ENCODE data around the gene FAM117A. TPM values are rescaled to one million over a fixed set of nuclear protein-coding genes. Genes with fewer than 3 reads are reported as not detected.

Gene FAM117A
- total and polyA plus RNA-seq, 4 experiments from 2014 or later: 61.2 to 102 (median 84.2) TPM

- H3K27me3 Mint-ChIP-seq: peaks cover 0 to 2% of the 10 kb centered on the region in 2 donors
- H3K27ac ChIP-seq (ENCODE audit: low read depth, low read length): peak overlapping the region; percentile 78
Measured at GRCh38 chr17:49715717-49716279, 48.1 kb downstream of the FAM117A start.

GRCh38 chr17:49715216-49715615, 48.7 kb downstream of the FAM117A start:
- peaks cover 47% of the 10 kb centered on the region for H3K4me1 ChIP-seq (ENCODE audit: insufficient read depth, low read length)
- H3K9me3 ChIP-seq (ENCODE audit: control insufficient read depth in 1 of 2, low read length in 2 of 2): no peaks in the 10 kb centered on the region
- Mint-ChIP-seq H3K9me3 (no peaks in the 10 kb centered on the region), H3K4me1 (peaks cover 37 to 55% (median 44%) of the 10 kb centered on the region in 4 donors), H3K36me3 (peaks cover 74 to 83% of the 10 kb centered on the region in 2 donors), H3K27ac (peak overlapping the region; percentile 92 to 99 (median 98)), H3K4me3 (peak overlapping the region; percentile 52 to 85 (median 60)), H3K27me3 (peaks cover 0 to 2% of the 10 kb centered on the region in 2 donors)
- POLR2A ChIA-PET (ENCODE audit: partially characterized antibody): interaction anchor here (0.6 to 12.8 kb wide), 29 partner anchors 8 to 435 kb away, joined by 3 to 233 read pairs (median 4); partner anchors contain the start of genes FAM117A, KAT7, PPP1R9B and SLC35B1
- intact Hi-C loops (cut with micrococcal nuclease): no loop called here
- no peaks in the 10 kb centered on the region for H3K27me3 ChIP-seq (ENCODE audit: insufficient read depth, low read length)
- CTCF ChIA-PET (ENCODE audit: partially characterized antibody): interaction anchor here (0.6 to 3.6 kb wide), 21 partner anchors 9 to 307 kb away, joined by 3 to 25 read pairs (median 4); partner anchors contain the start of gene FAM117A
- peaks cover 81% of the 10 kb centered on the region for H3K36me3 ChIP-seq (ENCODE audit: insufficient read depth, low read length)
- peak overlapping the region; percentile 78 for H3K27ac ChIP-seq (ENCODE audit: low read depth, low read length)
- peak; percentile 40 to 77 (median 47) for DNase-seq
- peak overlapping the region in 1 of 2 donors; percentile 16 for H3K4me3 ChIP-seq (ENCODE audit: low read length in 2 of 2)

More at GRCh38 chr17:49715717-49716279, 48.1 kb downstream of the FAM117A start:
- H3K4me1 ChIP-seq (ENCODE audit: insufficient read depth, low read length): peaks cover 46% of the 10 kb centered on the region
- peak overlapping the region; percentile 52 to 85 (median 60) for H3K4me3 Mint-ChIP-seq
- ChIA-PET CTCF (ENCODE audit: partially characterized antibody) (interaction anchor here (0.9 to 3.6 kb wide), 17 partner anchors 9 to 307 kb away, joined by 3 to 25 read pairs (median 4); partner anchors contain the start of gene FAM117A), POLR2A (ENCODE audit: partially characterized antibody) (interaction anchor here (0.6 to 12.8 kb wide), 28 partner anchors 8 to 146 kb away, joined by 3 to 233 read pairs (median 5); partner anchors contain the start of genes FAM117A, KAT7, SLC35B1 and SPOP)
- intact Hi-C loops (cut with micrococcal nuclease): loop anchor here (1.0 to 2.0 kb wide), 3 partner anchors 24 to 73 kb away; partner anchors contain the start of gene KAT7
- H3K27ac Mint-ChIP-seq: peak overlapping the region; percentile 92 to 99 (median 98)
- peaks cover 37 to 53% (median 44%) of the 10 kb centered on the region in 4 donors for H3K4me1 Mint-ChIP-seq
- H3K9me3 Mint-ChIP-seq: no peaks in the 10 kb centered on the region
- peaks cover 84% of the 10 kb centered on the region for H3K36me3 ChIP-seq (ENCODE audit: insufficient read depth, low read length)
- no peaks in the 10 kb centered on the region for H3K9me3 ChIP-seq (ENCODE audit: control insufficient read depth in 1 of 2, low read length in 2 of 2)
- H3K4me3 ChIP-seq (ENCODE audit: low read length in 2 of 2): peak overlapping the region in 1 of 2 donors; percentile 1
- DNase-seq: peak; percentile 77 to 89 (median 84)
- H3K36me3 Mint-ChIP-seq: peaks cover 73 to 83% of the 10 kb centered on the region in 2 donors
- no peaks in the 10 kb centered on the region for H3K27me3 ChIP-seq (ENCODE audit: insufficient read depth, low read length)

DNA sequence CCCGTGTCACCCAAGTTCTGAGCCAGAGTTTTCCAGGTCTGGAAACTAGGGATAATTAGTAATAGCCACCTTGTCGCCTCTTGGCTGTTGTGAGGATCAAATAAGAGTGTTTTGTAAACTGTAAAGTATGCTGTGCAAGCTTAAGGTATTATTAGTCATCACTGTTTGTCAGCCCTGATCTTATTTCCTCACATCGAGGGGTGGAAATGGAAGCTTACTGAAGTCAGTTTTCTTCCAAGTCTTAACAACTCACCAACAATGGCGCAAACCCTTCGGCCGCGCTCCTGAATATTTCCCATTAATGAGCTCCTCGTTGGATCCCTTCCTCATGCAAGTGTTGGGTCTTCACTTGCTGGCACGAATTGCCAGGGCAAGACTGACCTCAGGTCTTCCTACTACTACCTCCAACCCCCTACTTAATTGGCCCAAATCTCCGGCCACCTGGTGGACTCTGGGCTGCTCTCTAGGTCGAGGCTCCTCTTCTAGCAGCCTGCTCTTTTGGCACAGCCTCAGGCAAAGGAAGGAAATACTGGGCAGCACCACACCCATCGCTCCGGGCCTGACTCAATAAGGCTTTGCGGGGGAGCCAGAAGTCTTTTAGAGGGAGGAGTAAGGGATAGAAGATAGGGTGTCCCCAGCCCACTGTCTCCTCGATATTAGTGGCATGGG, 55.3 kb downstream of the FAM117A start:
- H3K36me3 ChIP-seq (ENCODE audit: insufficient read depth, low read length): peaks cover 52% of the 10 kb centered on the region

GRCh38 chr17:49707608-49708514, 56.1 kb downstream of the FAM117A start, which contains the start of gene SLC35B1:
TSS of gene SLC35B1 (minus strand) at chr17:49707964. CDS start at chr17:49707833, 131 bp downstream.
- no peaks in the 10 kb centered on the region for H3K27me3 Mint-ChIP-seq
- DNase-seq: peak; percentile 97 to 99 (median 98)
- Histone ChIP-seq H3K9me3 (ENCODE audit: control insufficient read depth in 1 of 2, low read length in 2 of 2) (no peaks in the 10 kb centered on the region), H3K27ac (ENCODE audit: low read depth, low read length) (peak within 1 kb of the TSS; percentile 90), H3K4me1 (ENCODE audit: insufficient read depth, low read length) (peaks cover 33% of the 10 kb centered on the region), H3K4me3 (ENCODE audit: low read length in 2 of 2) (peak within 1 kb of the TSS; percentile 70 to 86), H3K27me3 (ENCODE audit: insufficient read depth, low read length) (no peaks in the 10 kb centered on the region), H3K36me3 (ENCODE audit: insufficient read depth, low read length) (peaks cover 53% of the 10 kb centered on the region)
- CTCF ChIA-PET (ENCODE audit: partially characterized antibody): interaction anchor here (0.6 to 5.4 kb wide), 31 partner anchors 9 to 289 kb away, joined by 3 to 56 read pairs (median 6); partner anchors contain the start of genes FAM117A, KAT7 and SPOP
- intact Hi-C loops (cut with micrococcal nuclease): loop anchor here (1.0 to 5.0 kb wide), 9 partner anchors 30 to 766 kb away; partner anchors contain the start of genes FAM117A, KAT7, SNF8 and SPOP
- H3K27ac Mint-ChIP-seq: peak within 1 kb of the TSS; percentile 95 to 99 (median 98)
- no peaks in the 10 kb centered on the region for H3K9me3 Mint-ChIP-seq
- H3K4me3 Mint-ChIP-seq: peak within 1 kb of the TSS; percentile 93 to 97 (median 96)
- H3K36me3 Mint-ChIP-seq: peaks cover 39 to 70% of the 10 kb centered on the region in 2 donors
- H3K4me1 Mint-ChIP-seq: peaks cover 35 to 51% (median 45%) of the 10 kb centered on the region in 4 donors
- POLR2A ChIA-PET (ENCODE audit: partially characterized antibody): interaction anchor here (0.5 to 12.8 kb wide), 33 partner anchors 8 to 515 kb away, joined by 3 to 233 read pairs (median 6); partner anchors contain the start of genes FAM117A, KAT7, NXPH3 and SPOP

More for the DNA sequence above, 55.3 kb downstream of the FAM117A start:
- H3K36me3 Mint-ChIP-seq: peaks cover 42 to 66% of the 10 kb centered on the region in 2 donors
- CTCF ChIA-PET (ENCODE audit: partially characterized antibody): interaction anchor here (0.6 to 5.4 kb wide), 28 partner anchors 9 to 288 kb away, joined by 3 to 56 read pairs (median 6); partner anchors contain the start of genes FAM117A and KAT7
- peak overlapping the region; percentile 93 to 97 (median 96) for H3K4me3 Mint-ChIP-seq
- H3K9me3 ChIP-seq (ENCODE audit: control insufficient read depth in 1 of 2, low read length in 2 of 2): no peaks in the 10 kb centered on the region
- H3K27me3 Mint-ChIP-seq: no peaks in the 10 kb centered on the region
- H3K4me1 ChIP-seq (ENCODE audit: insufficient read depth, low read length): peaks cover 33% of the 10 kb centered on the region
- peak overlapping the region; percentile 10 to 43 for H3K4me3 ChIP-seq (ENCODE audit: low read length in 2 of 2)
- no peaks in the 10 kb centered on the region for H3K9me3 Mint-ChIP-seq
- H3K27ac ChIP-seq (ENCODE audit: low read depth, low read length): peak overlapping the region; percentile 90
- intact Hi-C loops (cut with micrococcal nuclease): loop anchor here (1.0 to 5.0 kb wide), 9 partner anchors 30 to 766 kb away; partner anchors contain the start of genes FAM117A, KAT7, SNF8 and SPOP
- H3K27me3 ChIP-seq (ENCODE audit: insufficient read depth, low read length): no peaks in the 10 kb centered on the region
- peaks cover 35 to 54% (median 47%) of the 10 kb centered on the region in 4 donors for H3K4me1 Mint-ChIP-seq
- peak in 1 of 5 donors; percentile 5 for DNase-seq
- POLR2A ChIA-PET (ENCODE audit: partially characterized antibody): interaction anchor here (0.7 to 12.8 kb wide), 31 partner anchors 9 to 516 kb away, joined by 3 to 233 read pairs (median 7); partner anchors contain the start of genes FAM117A, KAT7 and SPOP
- H3K27ac Mint-ChIP-seq: peak overlapping the region; percentile 95 to 99 (median 98)

- Mint-ChIP-seq H3K4me1 (peaks cover 35 to 51% (median 45%) of the 10 kb centered on the region in 4 donors), H3K4me3 (peak overlapping the region; percentile 93 to 97 (median 96)), H3K36me3 (peaks cover 36 to 67% of the 10 kb centered on the region in 2 donors), H3K9me3 (no peaks in the 10 kb centered on the region), H3K27me3 (no peaks in the 10 kb centered on the region), H3K27ac (peak overlapping the region; percentile 95 to 99 (median 98))
- Histone ChIP-seq H3K4me3 (ENCODE audit: low read length in 2 of 2) (peak overlapping the region; percentile 70 to 86), H3K4me1 (ENCODE audit: insufficient read depth, low read length) (peaks cover 33% of the 10 kb centered on the region), H3K36me3 (ENCODE audit: insufficient read depth, low read length) (peaks cover 53% of the 10 kb centered on the region), H3K9me3 (ENCODE audit: control insufficient read depth in 1 of 2, low read length in 2 of 2) (no peaks in the 10 kb centered on the region), H3K27ac (ENCODE audit: low read depth, low read length) (peak overlapping the region; percentile 90), H3K27me3 (ENCODE audit: insufficient read depth, low read length) (no peaks in the 10 kb centered on the region)
- peak; percentile 26 to 64 (median 29) for DNase-seq
- ChIA-PET CTCF (ENCODE audit: partially characterized antibody) (interaction anchor here (0.9 to 5.4 kb wide), 16 partner anchors 10 to 289 kb away, joined by 3 to 56 read pairs (median 10); partner anchors contain the start of genes FAM117A, KAT7 and SPOP), POLR2A (ENCODE audit: partially characterized antibody) (interaction anchor here (0.5 to 12.8 kb wide), 25 partner anchors 8 to 387 kb away, joined by 3 to 233 read pairs (median 7); partner anchors contain the start of genes FAM117A, KAT7 and NXPH3)
- intact Hi-C loops (cut with micrococcal nuclease): loop anchor here (5.0 kb wide), 1 partner anchor 765 kb away; the partner anchor contains the start of gene SNF8
Measured at GRCh38 chr17:49707246-49707607, 56.7 kb downstream of the FAM117A start.
